HG02973 (cell line): ENCODE data around the gene PTGS2.
A peak's percentile ranks its signal among the peaks of the same experiment; 100 is the strongest.
"Not testable (repeated sequence)": the region's sequence is repeated elsewhere in the genome, so short reads cannot be mapped to it uniquely, and the experiment has no call there.

Source experiments
- ATAC-seq: cut with Tn5 transposase; IDR thresholded peaks from one replicate; pipeline ENCODE4 v1.9.1; 2021; ENCODE audit warnings: moderate library complexity; ENCODE audit not compliant: unreplicated experiment

Gene PTGS2

DNA sequence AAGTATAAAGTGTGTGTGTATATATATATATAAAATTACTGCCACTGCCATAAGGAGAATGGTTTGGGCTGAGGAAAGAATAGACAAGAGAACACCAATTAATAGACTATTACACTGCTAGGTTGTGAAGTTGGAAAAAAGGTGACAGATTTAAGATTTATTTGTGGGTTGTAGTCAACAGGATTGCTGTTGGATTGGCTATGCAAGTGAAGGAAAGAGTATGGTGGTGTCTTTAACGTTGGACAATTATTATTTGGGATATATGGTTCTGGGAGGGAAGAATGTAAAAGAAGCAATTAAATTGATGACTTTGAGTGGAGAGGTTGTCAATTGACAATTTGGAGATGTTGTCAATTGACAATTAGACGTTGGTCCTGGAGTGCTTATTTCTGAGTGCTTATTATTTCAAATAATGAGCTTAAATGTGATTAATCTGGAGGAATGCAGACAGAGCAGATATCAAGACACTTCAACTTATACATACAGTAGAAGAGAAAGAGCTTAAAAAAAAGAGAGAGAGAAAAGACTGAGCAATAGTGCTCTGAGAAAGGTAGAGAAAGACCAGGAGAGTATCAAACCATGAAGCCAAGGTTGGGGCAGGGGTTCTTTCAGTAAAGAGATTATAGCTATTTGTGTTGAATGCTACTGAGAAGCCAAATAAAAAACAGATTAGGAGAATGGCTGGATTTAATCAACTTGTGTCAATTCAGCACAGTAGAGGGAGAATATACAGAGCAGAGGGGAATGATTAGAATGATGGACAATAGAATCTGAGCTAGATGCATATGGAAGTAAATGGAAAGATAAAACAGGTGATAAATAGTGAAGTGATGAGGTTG lies 9.7 kb downstream of the PTGS2 start:
- no peak for ATAC-seq

DNA sequence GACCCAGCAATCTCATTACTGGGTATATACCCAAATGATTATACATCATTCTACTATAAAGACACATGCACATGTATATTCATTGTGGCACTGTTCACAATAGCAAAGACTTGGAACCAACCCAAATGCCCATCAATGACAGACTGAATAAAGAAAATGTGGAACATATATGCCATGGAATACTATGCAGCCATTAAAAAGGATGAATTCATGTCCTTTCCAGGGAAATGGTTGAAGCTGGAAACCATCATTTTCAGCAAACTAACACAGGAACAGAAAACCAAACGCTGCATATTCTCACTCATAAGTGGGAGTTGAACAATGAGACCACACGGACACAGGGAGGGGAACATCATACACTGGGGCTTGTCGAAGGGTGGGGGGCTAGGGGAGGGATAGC lies 10.4 kb downstream of the PTGS2 start:
- ATAC-seq: not testable (repeated sequence)

- not testable (repeated sequence) for ATAC-seq
Observed at GRCh38 chr1:186664217-186664616, 16.0 kb downstream of the PTGS2 start.

- no peak for ATAC-seq
Observed at GRCh38 chr1:186662752-186663151, 17.5 kb downstream of the PTGS2 start.

- ATAC-seq: no peak
Observed at GRCh38 chr1:186659890-186660341, 20.3 kb downstream of the PTGS2 start.

GRCh38 chr1:186658999-186659398 lies 21.2 kb downstream of the PTGS2 start:
- ATAC-seq: no peak

DNA sequence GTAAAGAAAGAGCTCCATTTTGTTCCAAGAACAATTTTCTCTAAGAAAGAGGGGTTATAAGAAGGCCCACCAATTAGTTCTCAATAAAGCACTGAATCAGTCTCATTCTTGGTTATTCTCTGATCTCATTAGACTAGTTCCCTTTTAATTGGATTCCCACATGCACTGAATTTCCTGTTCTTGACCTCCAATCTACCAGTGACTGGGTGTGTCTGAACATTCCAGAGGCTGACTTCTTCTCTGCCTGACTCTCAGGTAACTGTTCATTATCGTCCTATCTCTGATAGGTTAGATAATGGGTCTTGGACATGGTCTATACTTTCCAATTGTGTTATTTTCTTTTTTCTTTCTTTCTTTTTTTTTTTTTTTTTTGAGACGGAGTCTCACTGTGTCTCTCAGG lies 22.7 kb downstream of the PTGS2 start:
- no peak for ATAC-seq

GRCh38 chr1:186655876-186656275 lies 24.3 kb downstream of the PTGS2 start:
- ATAC-seq: no peak

DNA sequence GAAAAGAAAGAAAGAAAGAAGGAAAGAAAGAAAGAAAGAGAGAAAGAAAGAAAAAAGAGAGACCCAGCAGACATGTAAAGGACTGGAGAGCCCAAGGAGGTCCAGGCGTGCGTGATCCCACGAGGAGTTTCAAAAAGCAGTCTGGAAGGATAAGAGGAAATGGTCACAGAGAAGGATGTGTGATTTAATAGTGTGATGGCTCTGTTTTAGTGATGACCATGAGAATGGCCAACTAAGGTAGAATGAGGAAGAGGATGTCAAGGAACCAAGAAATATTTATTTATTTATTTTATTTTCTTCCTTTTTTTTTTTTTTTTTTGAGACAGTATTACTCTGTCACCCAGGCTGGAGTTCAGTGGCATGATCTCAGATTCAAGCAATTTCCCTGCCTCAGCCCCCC lies 25.5 kb downstream of the PTGS2 start:
- no peak for ATAC-seq

- no peak for ATAC-seq
Observed at GRCh38 chr1:186653312-186653711, 26.9 kb downstream of the PTGS2 start.

GRCh38 chr1:186648613-186649012 lies 31.6 kb downstream of the PTGS2 start:
- ATAC-seq: no peak

DNA sequence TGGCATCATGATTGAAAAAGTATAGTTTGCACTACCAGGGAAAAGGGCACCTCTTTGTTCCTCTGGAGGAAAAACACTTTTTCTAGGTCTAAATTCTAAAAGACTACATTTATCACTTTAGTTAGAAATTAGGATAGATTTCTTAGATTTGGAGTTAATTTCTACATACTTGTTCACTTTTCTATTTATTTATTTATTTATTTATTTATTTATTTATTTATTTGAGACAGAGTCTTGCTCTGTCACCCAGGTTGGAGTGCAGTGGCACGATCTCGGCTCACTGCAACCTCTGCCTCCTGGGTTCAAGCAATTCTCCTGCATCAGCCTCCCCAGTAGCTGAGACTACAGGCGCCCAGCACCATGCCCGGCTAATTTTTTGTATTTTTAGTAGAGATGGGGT lies 32.2 kb downstream of the PTGS2 start:
- not testable (repeated sequence) for ATAC-seq

DNA sequence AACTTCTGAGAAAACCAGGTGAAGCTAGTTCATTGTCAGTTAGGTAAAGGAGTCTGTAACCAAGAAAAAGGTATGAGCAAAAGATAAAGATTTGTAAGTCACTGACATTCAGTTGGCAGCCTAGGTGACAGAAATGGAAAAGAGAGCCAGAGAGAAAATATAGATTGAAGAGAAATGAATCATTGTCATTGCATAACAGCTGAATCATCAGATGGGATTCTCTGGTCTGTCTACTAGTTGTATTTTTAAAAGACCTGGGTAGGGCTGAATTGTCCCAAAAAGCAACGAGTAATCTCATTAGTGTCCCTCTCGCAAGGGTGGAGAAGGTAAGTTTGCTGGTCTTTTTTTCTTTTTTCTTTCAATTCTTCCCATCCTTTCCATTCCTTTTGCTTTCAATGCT lies 36.6 kb downstream of the PTGS2 start:
- no peak for ATAC-seq

DNA sequence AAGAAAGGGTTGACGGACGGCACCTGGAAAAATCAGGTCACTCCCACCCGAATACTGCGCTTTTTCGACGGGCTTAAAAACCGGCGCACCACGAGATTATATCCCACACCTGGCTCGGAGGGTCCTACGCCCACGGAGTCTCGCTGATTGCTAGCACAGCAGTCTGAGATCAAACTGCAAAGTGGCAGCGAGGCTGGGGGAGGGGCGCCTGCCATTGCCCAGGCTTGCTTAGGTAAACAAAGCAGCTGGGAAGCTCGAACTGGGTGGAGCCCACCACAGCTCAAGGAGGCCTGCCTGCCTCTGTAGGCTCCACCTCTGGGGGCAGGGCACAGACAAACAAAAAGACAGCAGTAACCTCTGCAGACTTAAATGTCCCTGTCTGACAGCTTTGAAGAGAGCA lies 42.7 kb downstream of the PTGS2 start:
- not testable (repeated sequence) for ATAC-seq

GRCh38 chr1:186636786-186637185 lies 43.4 kb downstream of the PTGS2 start:
- ATAC-seq: no peak

- ATAC-seq: no peak
Observed at GRCh38 chr1:186634511-186634910, 45.7 kb downstream of the PTGS2 start.

- ATAC-seq: no peak
Observed at GRCh38 chr1:186633116-186633515, 47.1 kb downstream of the PTGS2 start.

- no peak for ATAC-seq
Observed at GRCh38 chr1:186629341-186629740, 50.9 kb downstream of the PTGS2 start.

DNA sequence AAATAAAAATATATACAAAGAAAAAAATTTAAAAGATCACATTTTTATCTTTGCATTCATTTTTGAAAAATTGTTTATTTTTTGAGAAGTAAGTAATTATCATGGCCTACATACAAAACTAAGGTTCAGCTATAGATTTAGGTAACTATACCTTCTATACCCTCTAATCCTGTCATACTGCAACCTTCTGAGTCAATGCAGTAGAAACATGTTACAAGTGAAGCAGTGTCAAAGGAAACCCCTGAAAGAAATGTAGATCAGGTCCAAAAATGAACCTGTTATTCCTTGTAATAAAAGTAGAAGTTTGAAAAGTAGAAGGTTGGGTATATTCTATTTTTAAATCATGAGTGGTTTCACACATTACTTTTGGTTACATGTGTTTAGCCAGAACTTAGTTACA lies 51.3 kb downstream of the PTGS2 start:
- ATAC-seq: no peak

DNA sequence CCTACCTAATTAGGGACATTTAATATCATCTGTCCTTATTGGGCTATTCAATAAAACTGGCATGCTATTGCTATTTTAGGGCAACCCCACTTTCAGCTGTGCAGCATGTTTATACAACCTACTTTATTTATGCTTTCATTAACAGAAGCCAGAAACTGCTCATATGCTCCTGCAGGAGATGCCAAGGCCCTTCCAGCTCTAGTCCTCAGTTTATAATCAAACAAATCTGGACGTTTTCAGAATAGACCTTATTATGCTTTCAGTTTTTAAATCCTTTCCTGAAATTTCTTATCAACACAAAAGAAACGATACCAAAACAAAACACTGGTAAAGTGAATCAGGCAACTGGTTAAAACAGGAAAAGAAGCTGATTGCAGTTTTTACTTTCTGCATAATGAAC lies 53.2 kb downstream of the PTGS2 start:
- ATAC-seq: no peak

DNA sequence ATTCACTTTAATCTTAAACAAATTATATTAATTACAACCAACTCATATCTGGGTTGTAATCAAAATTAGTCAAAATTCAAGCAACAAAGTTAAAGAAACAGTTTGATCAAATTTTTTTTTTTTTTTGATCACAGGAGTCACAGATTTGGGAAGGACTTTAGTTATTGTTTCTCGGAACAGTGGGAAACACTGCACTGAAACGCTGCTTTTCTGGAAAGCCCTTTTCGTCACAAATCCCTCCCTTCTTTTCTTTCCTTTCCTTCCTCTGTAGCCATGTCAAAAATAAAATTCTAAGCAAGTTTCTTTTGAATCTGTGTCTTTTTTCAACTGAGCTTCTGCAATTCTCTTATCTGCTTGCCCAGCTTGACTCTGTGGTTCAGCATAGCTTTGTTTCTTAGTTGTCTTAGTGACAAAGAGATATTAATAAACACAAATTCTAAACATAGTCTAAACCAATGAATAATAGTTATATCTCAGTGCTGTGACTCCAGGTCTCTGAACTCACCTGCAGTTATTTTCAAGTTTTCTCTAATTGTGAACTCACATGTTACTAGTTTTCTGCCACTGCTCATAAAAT lies 53.8 kb downstream of the PTGS2 start:
- ATAC-seq: peak; percentile 46

DNA sequence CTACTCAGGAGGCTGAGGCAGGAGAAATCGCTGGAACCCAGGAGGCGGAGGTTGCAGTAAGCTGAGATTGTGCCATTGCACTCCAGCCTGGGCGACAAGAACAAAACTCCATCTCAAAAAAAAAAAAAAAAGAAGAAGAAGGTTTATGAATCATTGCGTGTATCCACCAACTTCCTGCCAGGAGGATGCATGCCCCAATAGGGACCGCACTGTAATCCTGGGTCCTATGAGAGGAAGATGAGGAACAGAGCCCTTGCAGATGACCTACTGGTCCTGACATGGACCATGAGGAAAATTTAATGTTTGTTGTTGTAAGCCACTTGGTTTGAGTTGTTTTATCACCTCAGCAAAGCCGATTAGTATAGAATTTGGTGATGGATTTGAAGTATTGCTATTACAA lies 56.7 kb downstream of the PTGS2 start:
- no peak for ATAC-seq
